Brain microvascular endothelial cell (primary cell): ENCODE results near the gene VEZF1.

Source experiments
- DNase-seq: peaks from one replicate; pipeline ENCODE4 v3.0.0-alpha.2; 2020
- H3K27ac ChIP-seq: fragments of 250-450 bp; sonication (Bioruptor Pico); 2 replicates; pipeline ENCODE4 v1.5.1; 2020; ENCODE audit warnings: mild to moderate bottlenecking, moderate library complexity
- H3K27me3 ChIP-seq: fragments of 250-450 bp; sonication (Bioruptor Pico); replicated peaks from 2 replicates; pipeline ENCODE4 v1.5.1; 2020; ENCODE audit warnings: mild to moderate bottlenecking
- H3K36me3 ChIP-seq: fragments of 250-450 bp; sonication (Bioruptor Pico); replicated peaks from 2 replicates; pipeline ENCODE4 v1.5.1; 2020; ENCODE audit warnings: mild to moderate bottlenecking
- H3K4me3 ChIP-seq: 2 replicates; pipeline ENCODE4 v1.5.1; 2011; ENCODE audit warnings: low read depth, mild to moderate bottlenecking, control low read depth, low read length, moderate library complexity
- in situ Hi-C: cut with HindIII; loops from 2 replicates; pipeline ENCODE4 v1.10.0; 2017; ENCODE audit warnings: low sequenced_read_pairs, low pct_ligation_motif_present
- TF ChIP-seq, protein P1 (sequence below): IDR thresholded peaks from 2 replicates; pipeline ENCODE4 v1.5.1; 2011; ENCODE audit warnings: low read depth, mild to moderate bottlenecking, moderate library complexity, low read length, control low read depth, inconsistent platforms; ENCODE audit errors: missing control alignments

Gene VEZF1

DNA sequence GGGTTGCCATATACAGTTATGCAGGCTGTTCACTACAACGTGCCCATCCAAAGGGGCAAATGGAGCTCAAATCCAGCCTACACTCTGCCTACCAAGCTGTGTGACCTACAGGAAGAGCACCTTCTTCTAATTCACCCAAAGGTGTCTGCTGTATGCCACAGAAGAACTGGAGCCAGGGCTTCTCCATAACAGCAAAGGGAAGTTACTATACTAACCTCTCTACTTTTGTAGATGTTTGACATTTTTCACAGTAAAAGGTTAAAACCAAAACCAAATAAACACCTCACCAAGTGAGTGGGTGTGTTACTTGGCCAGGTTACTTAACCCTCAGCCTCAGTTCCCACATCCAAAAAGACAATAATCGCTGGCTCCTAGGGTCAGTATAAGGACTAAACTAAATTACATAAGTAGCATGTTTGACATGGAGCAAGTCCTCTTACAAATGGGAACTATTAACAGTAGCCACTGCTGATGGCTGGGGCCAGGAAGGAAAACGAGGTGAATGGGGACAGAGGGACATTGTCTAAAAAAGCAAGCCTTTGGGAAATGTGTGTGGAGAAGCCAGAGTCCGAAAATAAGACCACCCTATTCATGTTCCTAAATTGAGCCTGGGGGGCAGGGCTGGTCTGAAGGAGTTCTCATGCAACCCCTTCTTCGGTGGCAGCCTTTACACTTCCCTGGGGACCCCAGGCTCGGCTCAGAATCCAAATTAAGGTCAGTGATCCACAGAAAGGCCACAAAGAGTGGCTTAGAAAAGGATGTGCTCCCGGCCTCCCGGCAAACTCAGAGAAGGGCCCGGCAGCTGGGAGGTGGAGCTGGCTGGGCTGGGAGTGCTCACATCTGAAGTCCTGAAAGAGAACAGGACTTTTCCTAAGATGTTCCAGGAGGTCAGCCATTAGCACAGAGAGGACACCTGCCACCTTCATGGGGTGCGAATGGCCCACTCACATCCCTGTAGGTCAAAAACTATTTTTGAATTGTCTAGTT lies 46.4 kb downstream of the VEZF1 start:
- in situ Hi-C loops = no loop called here
- DNase-seq = no peak
- TF ChIP-seq, protein P1, sequence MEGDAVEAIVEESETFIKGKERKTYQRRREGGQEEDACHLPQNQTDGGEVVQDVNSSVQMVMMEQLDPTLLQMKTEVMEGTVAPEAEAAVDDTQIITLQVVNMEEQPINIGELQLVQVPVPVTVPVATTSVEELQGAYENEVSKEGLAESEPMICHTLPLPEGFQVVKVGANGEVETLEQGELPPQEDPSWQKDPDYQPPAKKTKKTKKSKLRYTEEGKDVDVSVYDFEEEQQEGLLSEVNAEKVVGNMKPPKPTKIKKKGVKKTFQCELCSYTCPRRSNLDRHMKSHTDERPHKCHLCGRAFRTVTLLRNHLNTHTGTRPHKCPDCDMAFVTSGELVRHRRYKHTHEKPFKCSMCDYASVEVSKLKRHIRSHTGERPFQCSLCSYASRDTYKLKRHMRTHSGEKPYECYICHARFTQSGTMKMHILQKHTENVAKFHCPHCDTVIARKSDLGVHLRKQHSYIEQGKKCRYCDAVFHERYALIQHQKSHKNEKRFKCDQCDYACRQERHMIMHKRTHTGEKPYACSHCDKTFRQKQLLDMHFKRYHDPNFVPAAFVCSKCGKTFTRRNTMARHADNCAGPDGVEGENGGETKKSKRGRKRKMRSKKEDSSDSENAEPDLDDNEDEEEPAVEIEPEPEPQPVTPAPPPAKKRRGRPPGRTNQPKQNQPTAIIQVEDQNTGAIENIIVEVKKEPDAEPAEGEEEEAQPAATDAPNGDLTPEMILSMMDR = no peak
- H3K27ac ChIP-seq = no peak overlapping the region
- H3K4me3 ChIP-seq = no peak overlapping the region
- no peaks in the 10 kb centered on the region for H3K27me3 ChIP-seq
- no peaks in the 10 kb centered on the region for H3K36me3 ChIP-seq

DNA sequence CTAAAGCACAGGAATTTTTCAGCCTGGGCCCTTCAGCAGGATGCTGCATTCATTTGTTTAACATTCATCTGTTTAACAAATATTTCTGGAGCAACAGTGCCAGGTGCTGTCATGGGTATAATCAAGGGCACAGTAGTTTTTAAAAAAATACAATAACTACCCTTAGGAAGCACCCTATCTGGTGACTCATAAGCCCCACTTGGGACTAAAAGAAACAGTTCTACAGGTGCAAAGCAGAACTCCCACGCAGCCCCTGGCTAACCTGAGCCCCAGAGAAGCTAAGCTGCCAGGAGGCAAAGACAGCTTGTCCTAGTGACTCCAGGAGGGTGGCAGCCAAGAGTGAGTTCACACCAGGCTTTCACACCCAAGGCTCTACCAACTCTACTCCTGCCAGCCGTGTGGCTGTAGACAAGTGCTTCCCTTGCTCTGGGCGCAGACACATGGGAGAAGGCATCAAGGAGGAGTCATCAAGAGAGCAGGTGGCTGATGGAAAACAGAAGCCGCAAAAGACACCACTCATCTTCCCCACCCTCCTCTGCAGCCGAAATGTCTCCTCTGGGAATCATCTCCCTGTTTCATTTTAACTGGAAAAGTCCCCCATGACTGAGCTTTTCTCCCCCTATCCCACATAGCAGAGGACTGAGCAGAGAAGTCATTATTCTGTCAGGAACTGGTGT lies 47.3 kb downstream of the VEZF1 start:
- Histone ChIP-seq H3K4me3 (no peak overlapping the region), H3K36me3 (no peaks in the 10 kb centered on the region), H3K27me3 (no peaks in the 10 kb centered on the region), H3K27ac (no peak overlapping the region)
- in situ Hi-C loops = no loop called here
- no peak for DNase-seq
- TF ChIP-seq, protein P1 = no peak

DNA sequence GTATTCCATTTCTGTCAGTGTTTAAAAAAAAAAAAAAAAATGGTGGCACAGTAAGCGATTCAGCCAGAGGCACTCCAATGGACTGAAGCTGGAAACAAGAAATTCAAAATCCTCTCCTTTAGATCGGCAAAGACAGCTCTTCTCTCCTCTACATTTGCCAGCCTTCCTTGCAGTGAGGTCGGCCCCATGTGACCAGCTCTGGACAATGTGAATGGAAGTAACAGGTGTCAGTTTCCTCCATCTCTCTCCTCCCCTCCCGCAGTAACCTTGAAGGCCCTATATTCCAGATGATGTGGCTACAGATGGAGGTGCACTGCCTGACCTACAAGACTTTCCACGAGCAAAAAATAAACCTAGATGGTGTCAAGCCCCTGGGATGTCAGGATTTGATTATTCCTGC lies 47.8 kb downstream of the VEZF1 start:
- in situ Hi-C loops = no loop called here
- TF ChIP-seq, protein P1 = no peak
- DNase-seq = no peak
- H3K27ac ChIP-seq = no peak overlapping the region
- H3K36me3 ChIP-seq = no peaks in the 10 kb centered on the region
- no peaks in the 10 kb centered on the region for H3K27me3 ChIP-seq
- no peak overlapping the region for H3K4me3 ChIP-seq

DNA sequence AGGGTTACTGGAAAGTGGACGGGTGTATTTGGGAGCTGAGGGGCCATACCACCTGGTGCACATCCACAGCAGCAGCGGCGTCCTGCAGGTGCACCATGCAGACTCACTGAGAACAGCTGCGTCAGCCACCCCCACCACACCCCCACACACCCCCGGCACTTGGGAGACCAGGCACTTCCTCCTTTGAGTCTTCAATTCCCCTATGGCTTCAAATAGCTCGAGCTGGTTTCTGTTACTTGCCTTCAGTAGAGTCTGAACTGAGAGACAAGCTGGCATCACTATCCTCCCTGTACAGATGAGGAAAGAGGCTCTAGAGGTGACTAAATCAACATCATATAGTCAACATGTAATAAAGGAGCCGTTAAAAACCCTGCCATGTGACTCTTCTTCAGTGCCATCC lies 48.3 kb downstream of the VEZF1 start:
- Histone ChIP-seq H3K4me3 (no peak overlapping the region), H3K36me3 (no peaks in the 10 kb centered on the region), H3K27ac (no peak overlapping the region), H3K27me3 (no peaks in the 10 kb centered on the region)
- TF ChIP-seq, protein P1 = no peak
- in situ Hi-C loops = no loop called here
- no peak for DNase-seq

DNA sequence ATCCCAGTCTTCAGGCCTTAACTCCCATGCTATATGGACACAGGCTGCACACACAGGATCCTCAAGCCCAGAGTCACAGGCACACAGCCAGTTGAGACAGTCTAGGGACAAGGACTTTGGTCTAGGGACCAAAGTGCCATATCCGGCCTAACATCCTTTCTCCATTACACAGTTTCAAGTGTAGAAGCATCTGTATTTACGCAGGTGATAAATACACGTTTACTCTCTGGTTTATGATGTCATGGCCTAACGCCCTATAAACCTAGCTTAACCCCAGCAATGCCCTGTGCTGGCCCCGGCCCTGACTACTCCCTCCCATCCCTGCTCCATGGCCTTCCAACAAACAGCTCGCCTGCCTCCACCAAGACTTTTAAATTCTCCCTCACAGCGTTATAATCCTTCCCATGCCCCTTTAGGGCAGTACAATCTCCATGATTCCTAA lies 50.0 kb downstream of the VEZF1 start:
- no peak for DNase-seq
- Histone ChIP-seq H3K27ac (no peak overlapping the region), H3K4me3 (no peak overlapping the region), H3K27me3 (no peaks in the 10 kb centered on the region), H3K36me3 (no peaks in the 10 kb centered on the region)
- TF ChIP-seq, protein P1 = no peak
- in situ Hi-C loops = no loop called here
